Measurements from ENCODE around the gene PRSS21.

Gene PRSS21

GRCh38 chr16:2846511-2847310 lies 29.7 kb downstream of the PRSS21 start:
- no peak for DNase-seq

GRCh38 chr16:2848933-2849725 lies 32.1 kb downstream of the PRSS21 start:
- no peak for DNase-seq

- no peak for DNase-seq
Observed at GRCh38 chr16:2852003-2852730, 35.1 kb downstream of the PRSS21 start.

GRCh38 chr16:2852731-2853507 lies 35.9 kb downstream of the PRSS21 start:
- no peak for DNase-seq

GRCh38 chr16:2853531-2854073 lies 36.6 kb downstream of the PRSS21 start:
- no peak for DNase-seq

- no peak for DNase-seq
Observed at GRCh38 chr16:2854700-2855309, 37.8 kb downstream of the PRSS21 start.

GRCh38 chr16:2855536-2855935 lies 38.5 kb downstream of the PRSS21 start:
- no peak for DNase-seq

GRCh38 chr16:2856061-2856670 lies 39.1 kb downstream of the PRSS21 start:
- no peak for DNase-seq

- DNase-seq: no peak
Observed at GRCh38 chr16:2856686-2857450, 39.8 kb downstream of the PRSS21 start.

- no peak for DNase-seq
Observed at GRCh38 chr16:2857451-2858244, 40.6 kb downstream of the PRSS21 start, which contains the start of gene PRSS22. TSS of gene PRSS22 (minus strand) at chr16:2858170. CDS start at chr16:2858104, 66 bp downstream.

GRCh38 chr16:2858245-2859025 lies 41.4 kb downstream of the PRSS21 start:
- peak; percentile 16 for DNase-seq

GRCh38 chr16:2859686-2860265 lies 42.7 kb downstream of the PRSS21 start:
- no peak for DNase-seq

GRCh38 chr16:2860826-2861567 lies 44.0 kb downstream of the PRSS21 start:
- no peak for DNase-seq

GRCh38 chr16:2865651-2866050 lies 48.6 kb downstream of the PRSS21 start:
- no peak for DNase-seq

GRCh38 chr16:2866431-2866830 lies 49.4 kb downstream of the PRSS21 start:
- DNase-seq: no peak

GRCh38 chr16:2867661-2867986 lies 50.6 kb downstream of the PRSS21 start:
- DNase-seq: no peak

- peak; percentile 69 for DNase-seq
Observed at GRCh38 chr16:2867987-2868789, 51.2 kb downstream of the PRSS21 start.
